ENCODE measurements around the gene SYNM.

SYNM gene

GRCh38 chr15:99165020-99165790, 60.3 kb downstream of the SYNM start:
- no peak overlapping the region for H2AFZ ChIP-seq (ENCODE audit: low read length)
- H3K27me3 ChIP-seq (ENCODE audit: control insufficient read depth in 3 of 3, insufficient read depth in 3 of 3, low read depth in 1 of 3, low read length in 3 of 3) = no peaks in the 10 kb centered on the region
- H3K18ac ChIP-seq (ENCODE audit: low read length) = no peak overlapping the region
- H3K4me2 ChIP-seq (ENCODE audit: insufficient read depth, low read length, poor library complexity, severe bottlenecking) = no peak overlapping the region
- DNase-seq (ENCODE audit: low spot score) = no peak
- H3K79me1 ChIP-seq (ENCODE audit: low read depth, low read length) = no peaks in the 10 kb centered on the region
- peaks cover 0 to 2% of the 10 kb centered on the region in 2 donors for H3K4me1 ChIP-seq (ENCODE audit: control insufficient read depth in 2 of 2, insufficient read depth in 1 of 2, low read depth in 1 of 2, low read length in 2 of 2)
- no peak overlapping the region for H3K4me3 ChIP-seq (ENCODE audit: low read length in 2 of 2)
- H2BK12ac ChIP-seq (ENCODE audit: low read length) = no peak overlapping the region
- H3K9ac ChIP-seq (ENCODE audit: low read depth, low read length, poor library complexity) = no peak overlapping the region
- H2BK120ac ChIP-seq (ENCODE audit: low read depth, low read length) = no peak overlapping the region
- H2BK5ac ChIP-seq (ENCODE audit: low read length) = no peak overlapping the region
- no CpG with 5 or more reads among the region's 3 CpGs for WGBS, 2 donors (ENCODE audit: extremely low coverage in 2 of 2, insufficient read length in 2 of 2, insufficient replicate concordance in 1 of 2)
- H3K23ac ChIP-seq (ENCODE audit: low read depth, low read length, poor library complexity) = no peak overlapping the region
- no peak overlapping the region for H2BK15ac ChIP-seq (ENCODE audit: low read length)
- no peak overlapping the region for H3K27ac ChIP-seq (replicated peaks; ENCODE audit: low read length)
- no peaks in the 10 kb centered on the region for H3K9me3 ChIP-seq (replicated peaks in 1 of 2; ENCODE audit: control insufficient read depth in 2 of 2, insufficient read depth in 1 of 2, low read depth in 1 of 2, low read length in 2 of 2)
- H4K91ac ChIP-seq (ENCODE audit: low read depth, low read length, poor library complexity) = no peak overlapping the region
- H3K14ac ChIP-seq (ENCODE audit: low read length) = no peak overlapping the region
- no peak overlapping the region for H4K8ac ChIP-seq (ENCODE audit: low read depth, low read length)
- no peak overlapping the region for H2AK5ac ChIP-seq (ENCODE audit: low read depth, low read length)
- no peak overlapping the region for H3K4ac ChIP-seq (ENCODE audit: low read length)
- peaks cover 6 to 35% of the 10 kb centered on the region in 2 donors for H3K36me3 ChIP-seq (replicated peaks in 1 of 2; ENCODE audit: control insufficient read depth in 2 of 2, insufficient read depth in 2 of 2, low read length in 2 of 2)

GRCh38 chr15:99165956-99166689, 61.2 kb downstream of the SYNM start:
- no peaks in the 10 kb centered on the region for H3K27me3 ChIP-seq (ENCODE audit: control insufficient read depth in 3 of 3, insufficient read depth in 3 of 3, low read depth in 1 of 3, low read length in 3 of 3)
- no peak overlapping the region for H3K23ac ChIP-seq (ENCODE audit: low read depth, low read length, poor library complexity)
- no peak overlapping the region for H2BK120ac ChIP-seq (ENCODE audit: low read depth, low read length)
- peaks cover 11 to 42% of the 10 kb centered on the region in 2 donors for H3K36me3 ChIP-seq (replicated peaks in 1 of 2; ENCODE audit: control insufficient read depth in 2 of 2, insufficient read depth in 2 of 2, low read length in 2 of 2)
- no peak overlapping the region for H2AFZ ChIP-seq (ENCODE audit: low read length)
- H3K4me2 ChIP-seq (ENCODE audit: insufficient read depth, low read length, poor library complexity, severe bottlenecking) = no peak overlapping the region
- peak overlapping the region; percentile 24 for H2AK5ac ChIP-seq (ENCODE audit: low read depth, low read length)
- WGBS, 2 donors (ENCODE audit: extremely low coverage in 2 of 2, insufficient read length in 2 of 2, insufficient replicate concordance in 1 of 2) = no CpG with 5 or more reads among the region's 23 CpGs
- H2BK15ac ChIP-seq (ENCODE audit: low read length) = peak overlapping the region; percentile 7
- no peaks in the 10 kb centered on the region for H3K9me3 ChIP-seq (replicated peaks in 1 of 2; ENCODE audit: control insufficient read depth in 2 of 2, insufficient read depth in 1 of 2, low read depth in 1 of 2, low read length in 2 of 2)
- H3K14ac ChIP-seq (ENCODE audit: low read length) = peak overlapping the region; percentile 86
- H3K9ac ChIP-seq (ENCODE audit: low read depth, low read length, poor library complexity) = peak overlapping the region; percentile 38
- no peak overlapping the region for H4K8ac ChIP-seq (ENCODE audit: low read depth, low read length)
- H2BK5ac ChIP-seq (ENCODE audit: low read length) = no peak overlapping the region
- H3K79me1 ChIP-seq (ENCODE audit: low read depth, low read length) = no peaks in the 10 kb centered on the region
- DNase-seq (ENCODE audit: low spot score) = no peak
- H3K27ac ChIP-seq (replicated peaks; ENCODE audit: low read length) = no peak overlapping the region
- peaks cover 0 to 2% of the 10 kb centered on the region in 2 donors for H3K4me1 ChIP-seq (ENCODE audit: control insufficient read depth in 2 of 2, insufficient read depth in 1 of 2, low read depth in 1 of 2, low read length in 2 of 2)
- peak overlapping the region; percentile 7 for H3K18ac ChIP-seq (ENCODE audit: low read length)
- no peak overlapping the region for H2BK12ac ChIP-seq (ENCODE audit: low read length)
- no peak overlapping the region for H4K91ac ChIP-seq (ENCODE audit: low read depth, low read length, poor library complexity)
- H3K4me3 ChIP-seq (ENCODE audit: low read length in 2 of 2) = no peak overlapping the region
- no peak overlapping the region for H3K4ac ChIP-seq (ENCODE audit: low read length)

- DNase-seq (ENCODE audit: low spot score) = no peak
- H3K4me2 ChIP-seq (ENCODE audit: insufficient read depth, low read length, poor library complexity, severe bottlenecking) = no peak overlapping the region
- no peak overlapping the region for H2BK15ac ChIP-seq (ENCODE audit: low read length)
- H3K9me3 ChIP-seq (replicated peaks in 1 of 2; ENCODE audit: control insufficient read depth in 2 of 2, insufficient read depth in 1 of 2, low read depth in 1 of 2, low read length in 2 of 2) = no peaks in the 10 kb centered on the region
- H2BK12ac ChIP-seq (ENCODE audit: low read length) = no peak overlapping the region
- no peak overlapping the region for H3K18ac ChIP-seq (ENCODE audit: low read length)
- H2BK120ac ChIP-seq (ENCODE audit: low read depth, low read length) = no peak overlapping the region
- no peak overlapping the region for H2AFZ ChIP-seq (ENCODE audit: low read length)
- H3K27ac ChIP-seq (replicated peaks; ENCODE audit: low read length) = no peak overlapping the region
- no peak overlapping the region for H2AK5ac ChIP-seq (ENCODE audit: low read depth, low read length)
- no peaks in the 10 kb centered on the region for H3K79me1 ChIP-seq (ENCODE audit: low read depth, low read length)
- no peak overlapping the region for H4K91ac ChIP-seq (ENCODE audit: low read depth, low read length, poor library complexity)
- no peak overlapping the region for H4K8ac ChIP-seq (ENCODE audit: low read depth, low read length)
- peaks cover 0 to 2% of the 10 kb centered on the region in 2 donors for H3K4me1 ChIP-seq (ENCODE audit: control insufficient read depth in 2 of 2, insufficient read depth in 1 of 2, low read depth in 1 of 2, low read length in 2 of 2)
- no CpG with 5 or more reads among the region's 5 CpGs for WGBS, 2 donors (ENCODE audit: extremely low coverage in 2 of 2, insufficient read length in 2 of 2, insufficient replicate concordance in 1 of 2)
- H3K9ac ChIP-seq (ENCODE audit: low read depth, low read length, poor library complexity) = no peak overlapping the region
- no peak overlapping the region for H3K23ac ChIP-seq (ENCODE audit: low read depth, low read length, poor library complexity)
- no peak overlapping the region for H3K4ac ChIP-seq (ENCODE audit: low read length)
- no peak overlapping the region for H3K4me3 ChIP-seq (ENCODE audit: low read length in 2 of 2)
- H2BK5ac ChIP-seq (ENCODE audit: low read length) = no peak overlapping the region
- H3K14ac ChIP-seq (ENCODE audit: low read length) = no peak overlapping the region
- peaks cover 11 to 36% of the 10 kb centered on the region in 2 donors for H3K36me3 ChIP-seq (replicated peaks in 1 of 2; ENCODE audit: control insufficient read depth in 2 of 2, insufficient read depth in 2 of 2, low read length in 2 of 2)
- H3K27me3 ChIP-seq (ENCODE audit: control insufficient read depth in 3 of 3, insufficient read depth in 3 of 3, low read depth in 1 of 3, low read length in 3 of 3) = no peaks in the 10 kb centered on the region
Observed at GRCh38 chr15:99167201-99167600, 62.3 kb downstream of the SYNM start.

GRCh38 chr15:99167640-99168039, 62.8 kb downstream of the SYNM start:
- H2BK15ac ChIP-seq (ENCODE audit: low read length) = no peak overlapping the region
- no CpG with 5 or more reads among the region's 6 CpGs for WGBS, 2 donors (ENCODE audit: extremely low coverage in 2 of 2, insufficient read length in 2 of 2, insufficient replicate concordance in 1 of 2)
- no peaks in the 10 kb centered on the region for H3K27me3 ChIP-seq (ENCODE audit: control insufficient read depth in 3 of 3, insufficient read depth in 3 of 3, low read depth in 1 of 3, low read length in 3 of 3)
- H4K8ac ChIP-seq (ENCODE audit: low read depth, low read length) = no peak overlapping the region
- no peak overlapping the region for H3K4ac ChIP-seq (ENCODE audit: low read length)
- H3K79me1 ChIP-seq (ENCODE audit: low read depth, low read length) = no peaks in the 10 kb centered on the region
- no peak overlapping the region for H3K23ac ChIP-seq (ENCODE audit: low read depth, low read length, poor library complexity)
- H3K14ac ChIP-seq (ENCODE audit: low read length) = no peak overlapping the region
- no peaks in the 10 kb centered on the region for H3K9me3 ChIP-seq (replicated peaks in 1 of 2; ENCODE audit: control insufficient read depth in 2 of 2, insufficient read depth in 1 of 2, low read depth in 1 of 2, low read length in 2 of 2)
- no peak overlapping the region for H3K4me2 ChIP-seq (ENCODE audit: insufficient read depth, low read length, poor library complexity, severe bottlenecking)
- peaks cover 0 to 2% of the 10 kb centered on the region in 2 donors for H3K4me1 ChIP-seq (ENCODE audit: control insufficient read depth in 2 of 2, insufficient read depth in 1 of 2, low read depth in 1 of 2, low read length in 2 of 2)
- H3K18ac ChIP-seq (ENCODE audit: low read length) = no peak overlapping the region
- no peak overlapping the region for H3K27ac ChIP-seq (replicated peaks; ENCODE audit: low read length)
- H2BK5ac ChIP-seq (ENCODE audit: low read length) = no peak overlapping the region
- no peak overlapping the region for H3K9ac ChIP-seq (ENCODE audit: low read depth, low read length, poor library complexity)
- no peak overlapping the region for H2AFZ ChIP-seq (ENCODE audit: low read length)
- peaks cover 12 to 35% of the 10 kb centered on the region in 2 donors for H3K36me3 ChIP-seq (replicated peaks in 1 of 2; ENCODE audit: control insufficient read depth in 2 of 2, insufficient read depth in 2 of 2, low read length in 2 of 2)
- DNase-seq (ENCODE audit: low spot score) = no peak
- H4K91ac ChIP-seq (ENCODE audit: low read depth, low read length, poor library complexity) = no peak overlapping the region
- no peak overlapping the region for H2AK5ac ChIP-seq (ENCODE audit: low read depth, low read length)
- H3K4me3 ChIP-seq (ENCODE audit: low read length in 2 of 2) = no peak overlapping the region
- H2BK120ac ChIP-seq (ENCODE audit: low read depth, low read length) = no peak overlapping the region
- H2BK12ac ChIP-seq (ENCODE audit: low read length) = no peak overlapping the region
